ENCODE measurements around the gene NUDT15. TPM values are rescaled to one million over a fixed set of nuclear protein-coding genes. Genes with fewer than 3 reads are reported as not detected.

NUDT15 gene
- total RNA-seq, 1 donor from 2014 or later, result 25.3 TPM

Other genes with a start within 250 kb of the NUDT15 start
- 31.2 and 52.6 TPM in 2 replicates for gene SUCLA2, start 36.5 kb upstream of the NUDT15 start, total RNA-seq
- 28.7 and 37.1 TPM in 2 replicates for gene MED4, start 57.4 kb downstream of the NUDT15 start, total RNA-seq
- 122 and 126 TPM in 2 replicates for gene ITM2B, start 195.5 kb downstream of the NUDT15 start, total RNA-seq

All from pulmonary artery endothelial cell (primary cell).